ENCODE data around the gene CDH4.

The CDH4 gene

GRCh38 chr20:61790116-61790827 lies 538.2 kb downstream of the CDH4 start:
- no peaks in the 10 kb centered on the region for H3K27me3 Mint-ChIP-seq (ENCODE audit: low read depth)
- H3K27ac Mint-ChIP-seq, result no peak overlapping the region
- no peaks in the 10 kb centered on the region for H3K4me1 Mint-ChIP-seq (ENCODE audit: low read depth)
- H3K9me3 Mint-ChIP-seq, result no peaks in the 10 kb centered on the region
- H3K36me3 Mint-ChIP-seq (ENCODE audit: low read depth), result no peaks in the 10 kb centered on the region
- H3K4me3 Mint-ChIP-seq, result no peak overlapping the region

GRCh38 chr20:61791995-61792394 lies 539.9 kb downstream of the CDH4 start:
- no peaks in the 10 kb centered on the region for H3K9me3 Mint-ChIP-seq
- no peaks in the 10 kb centered on the region for H3K36me3 Mint-ChIP-seq (ENCODE audit: low read depth)
- H3K4me3 Mint-ChIP-seq, result no peak overlapping the region
- H3K27me3 Mint-ChIP-seq (ENCODE audit: low read depth), result no peaks in the 10 kb centered on the region
- no peak overlapping the region for H3K27ac Mint-ChIP-seq
- H3K4me1 Mint-ChIP-seq (ENCODE audit: low read depth), result no peaks in the 10 kb centered on the region

GRCh38 chr20:61795669-61796630 lies 543.9 kb downstream of the CDH4 start:
- Mint-ChIP-seq H3K4me1 (ENCODE audit: low read depth) (no peaks in the 10 kb centered on the region), H3K27me3 (ENCODE audit: low read depth) (no peaks in the 10 kb centered on the region), H3K36me3 (ENCODE audit: low read depth) (no peaks in the 10 kb centered on the region), H3K27ac (no peak overlapping the region), H3K4me3 (no peak overlapping the region), H3K9me3 (no peaks in the 10 kb centered on the region)

GRCh38 chr20:61796738-61797137 lies 544.7 kb downstream of the CDH4 start:
- no peaks in the 10 kb centered on the region for H3K36me3 Mint-ChIP-seq (ENCODE audit: low read depth)
- H3K9me3 Mint-ChIP-seq, result no peaks in the 10 kb centered on the region
- no peaks in the 10 kb centered on the region for H3K27me3 Mint-ChIP-seq (ENCODE audit: low read depth)
- no peak overlapping the region for H3K4me3 Mint-ChIP-seq
- H3K27ac Mint-ChIP-seq, result no peak overlapping the region
- no peaks in the 10 kb centered on the region for H3K4me1 Mint-ChIP-seq (ENCODE audit: low read depth)

DNA sequence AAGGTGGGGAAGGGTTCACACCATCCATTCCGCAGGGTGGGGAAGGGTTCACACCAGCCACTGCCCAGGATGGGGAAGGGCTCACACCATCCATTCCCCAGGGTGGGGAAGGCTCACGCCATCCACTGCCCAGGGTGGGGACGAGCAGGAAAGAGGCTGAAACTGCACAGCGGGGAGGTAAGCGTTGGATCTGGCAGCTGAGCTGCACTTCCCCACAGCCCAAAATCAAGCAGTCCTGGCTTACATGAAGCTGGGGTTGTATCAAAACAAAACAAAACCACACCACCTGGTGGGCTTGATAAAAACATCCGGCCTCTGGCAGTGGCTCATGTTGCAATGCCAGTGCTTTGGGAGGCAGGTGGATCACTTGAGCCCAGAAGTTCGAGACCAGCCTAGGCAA lies 545.1 kb downstream of the CDH4 start:
- no peaks in the 10 kb centered on the region for H3K4me1 Mint-ChIP-seq (ENCODE audit: low read depth)
- H3K36me3 Mint-ChIP-seq (ENCODE audit: low read depth), result no peaks in the 10 kb centered on the region
- no peak overlapping the region for H3K4me3 Mint-ChIP-seq
- H3K27ac Mint-ChIP-seq, result no peak overlapping the region
- no peaks in the 10 kb centered on the region for H3K27me3 Mint-ChIP-seq (ENCODE audit: low read depth)
- H3K9me3 Mint-ChIP-seq, result no peaks in the 10 kb centered on the region

DNA sequence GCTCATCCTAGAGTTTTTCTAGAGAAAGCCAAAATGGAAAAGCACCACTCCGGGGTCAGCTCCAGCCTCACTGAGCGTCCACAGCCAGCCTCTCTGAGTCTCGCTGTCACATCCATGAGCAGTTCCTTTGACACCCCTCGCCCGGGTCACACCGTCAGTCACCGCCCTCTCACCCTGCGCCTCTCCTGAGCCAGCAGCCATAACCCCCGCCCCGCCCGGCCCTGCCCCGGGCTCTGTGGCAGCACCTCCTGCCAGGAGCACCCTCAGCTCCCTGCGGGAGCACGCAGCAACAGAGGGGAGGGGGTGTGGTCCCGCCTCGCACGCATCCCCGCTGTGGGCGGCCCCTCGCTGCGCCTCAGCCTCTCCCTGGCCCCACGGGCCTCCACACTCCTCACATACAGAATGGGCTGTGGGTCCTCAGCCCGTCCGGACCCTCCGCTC lies 545.9 kb downstream of the CDH4 start:
- Mint-ChIP-seq H3K9me3 (no peaks in the 10 kb centered on the region), H3K27ac (no peak overlapping the region), H3K4me1 (ENCODE audit: low read depth) (no peaks in the 10 kb centered on the region), H3K36me3 (ENCODE audit: low read depth) (no peaks in the 10 kb centered on the region), H3K27me3 (ENCODE audit: low read depth) (no peaks in the 10 kb centered on the region), H3K4me3 (no peak overlapping the region)

- H3K27me3 Mint-ChIP-seq (ENCODE audit: low read depth), result no peaks in the 10 kb centered on the region
- H3K36me3 Mint-ChIP-seq (ENCODE audit: low read depth), result no peaks in the 10 kb centered on the region
- no peaks in the 10 kb centered on the region for H3K4me1 Mint-ChIP-seq (ENCODE audit: low read depth)
- no peak overlapping the region for H3K27ac Mint-ChIP-seq
- no peaks in the 10 kb centered on the region for H3K9me3 Mint-ChIP-seq
- H3K4me3 Mint-ChIP-seq, result no peak overlapping the region
These were observed 546.6 kb downstream of the CDH4 start for GRCh38 chr20:61798632-61799031.

DNA sequence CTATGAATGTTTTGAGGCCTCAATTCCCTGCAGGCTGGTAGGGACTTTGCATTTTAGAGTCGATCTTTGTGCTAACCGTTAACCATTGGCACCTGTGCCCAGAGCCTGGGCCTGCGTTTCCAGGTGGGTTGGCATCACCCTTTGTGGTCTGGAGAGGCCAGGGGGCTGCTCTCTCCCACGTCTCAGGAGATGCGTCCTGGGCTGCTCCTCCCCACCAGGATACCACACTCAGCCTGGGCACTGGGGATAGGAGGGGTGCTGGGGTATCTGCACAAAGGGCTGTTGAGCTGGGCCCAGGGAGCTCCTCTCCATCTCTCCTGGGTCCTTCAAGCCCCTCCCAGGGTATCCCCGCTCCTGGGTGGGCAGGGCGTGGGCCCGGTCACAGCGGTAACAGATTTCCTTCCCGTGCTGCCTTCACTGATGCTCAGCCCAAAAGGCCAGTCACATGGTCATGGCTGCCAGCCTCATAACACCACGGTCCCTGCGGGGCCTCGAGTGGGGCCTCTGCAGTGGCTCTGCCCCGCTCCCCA lies 547.4 kb downstream of the CDH4 start:
- Mint-ChIP-seq H3K27ac (no peak overlapping the region), H3K4me1 (ENCODE audit: low read depth) (peaks cover under 1% of the 10 kb centered on the region), H3K27me3 (ENCODE audit: low read depth) (no peaks in the 10 kb centered on the region), H3K9me3 (no peaks in the 10 kb centered on the region), H3K4me3 (no peak overlapping the region), H3K36me3 (ENCODE audit: low read depth) (no peaks in the 10 kb centered on the region)

DNA sequence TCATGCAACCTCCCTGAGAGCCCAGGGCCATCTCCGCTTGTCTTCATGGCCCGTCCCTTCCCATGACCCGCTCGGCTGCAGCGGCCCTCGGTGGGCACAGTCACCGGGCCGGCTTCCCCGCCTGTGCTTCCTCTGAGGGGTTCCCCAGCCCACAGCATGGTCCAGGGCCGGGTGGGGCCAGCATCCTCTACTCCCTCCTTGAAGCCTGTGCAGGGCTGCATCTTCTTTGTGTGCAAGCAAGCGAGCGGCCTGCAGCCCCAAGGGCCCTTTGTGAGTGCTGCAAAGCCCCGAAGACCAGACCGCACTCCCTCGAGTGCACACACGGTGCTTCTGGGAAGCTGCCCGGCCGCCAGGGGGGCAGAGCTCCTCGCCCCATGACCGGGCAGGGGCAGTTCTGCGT lies 547.9 kb downstream of the CDH4 start:
- Mint-ChIP-seq H3K27me3 (ENCODE audit: low read depth) (no peaks in the 10 kb centered on the region), H3K4me1 (ENCODE audit: low read depth) (peaks cover 2% of the 10 kb centered on the region), H3K27ac (no peak overlapping the region), H3K9me3 (no peaks in the 10 kb centered on the region), H3K4me3 (no peak overlapping the region), H3K36me3 (ENCODE audit: low read depth) (no peaks in the 10 kb centered on the region)

- Mint-ChIP-seq H3K4me1 (ENCODE audit: low read depth) (peaks cover 2% of the 10 kb centered on the region), H3K4me3 (no peak overlapping the region), H3K27ac (no peak overlapping the region), H3K27me3 (ENCODE audit: low read depth) (no peaks in the 10 kb centered on the region), H3K36me3 (ENCODE audit: low read depth) (no peaks in the 10 kb centered on the region), H3K9me3 (no peaks in the 10 kb centered on the region)
These were observed 548.5 kb downstream of the CDH4 start for GRCh38 chr20:61800359-61801064.

- Mint-ChIP-seq H3K4me3 (no peak overlapping the region), H3K27me3 (ENCODE audit: low read depth) (no peaks in the 10 kb centered on the region), H3K36me3 (ENCODE audit: low read depth) (no peaks in the 10 kb centered on the region), H3K27ac (no peak overlapping the region), H3K4me1 (ENCODE audit: low read depth) (peaks cover 2% of the 10 kb centered on the region), H3K9me3 (no peaks in the 10 kb centered on the region)
These were observed 549.0 kb downstream of the CDH4 start for GRCh38 chr20:61801065-61801360.

DNA sequence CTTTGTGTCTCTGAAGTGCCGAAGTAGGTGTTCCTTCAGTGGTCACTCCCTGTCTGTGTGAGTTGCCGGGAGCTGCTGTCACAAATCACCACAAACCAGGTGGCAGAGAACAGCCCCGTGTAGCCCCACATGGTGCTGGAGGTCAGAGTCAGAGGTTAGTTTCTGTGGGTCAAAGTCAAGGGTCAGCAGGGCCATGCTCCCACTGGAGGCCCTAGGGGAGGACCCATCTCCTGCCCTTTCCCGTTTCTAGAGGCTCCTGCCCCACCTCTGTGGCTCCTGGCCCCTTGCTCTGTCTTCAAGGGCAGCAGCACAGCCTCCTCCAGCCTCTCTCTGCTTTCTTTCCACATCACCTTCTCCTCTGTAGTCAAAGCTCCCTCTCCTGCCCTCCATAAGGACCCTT lies 549.4 kb downstream of the CDH4 start:
- no peak overlapping the region for H3K4me3 Mint-ChIP-seq
- H3K27ac Mint-ChIP-seq, result no peak overlapping the region
- no peaks in the 10 kb centered on the region for H3K36me3 Mint-ChIP-seq (ENCODE audit: low read depth)
- H3K9me3 Mint-ChIP-seq, result no peaks in the 10 kb centered on the region
- peaks cover 2% of the 10 kb centered on the region for H3K4me1 Mint-ChIP-seq (ENCODE audit: low read depth)
- H3K27me3 Mint-ChIP-seq (ENCODE audit: low read depth), result no peaks in the 10 kb centered on the region

DNA sequence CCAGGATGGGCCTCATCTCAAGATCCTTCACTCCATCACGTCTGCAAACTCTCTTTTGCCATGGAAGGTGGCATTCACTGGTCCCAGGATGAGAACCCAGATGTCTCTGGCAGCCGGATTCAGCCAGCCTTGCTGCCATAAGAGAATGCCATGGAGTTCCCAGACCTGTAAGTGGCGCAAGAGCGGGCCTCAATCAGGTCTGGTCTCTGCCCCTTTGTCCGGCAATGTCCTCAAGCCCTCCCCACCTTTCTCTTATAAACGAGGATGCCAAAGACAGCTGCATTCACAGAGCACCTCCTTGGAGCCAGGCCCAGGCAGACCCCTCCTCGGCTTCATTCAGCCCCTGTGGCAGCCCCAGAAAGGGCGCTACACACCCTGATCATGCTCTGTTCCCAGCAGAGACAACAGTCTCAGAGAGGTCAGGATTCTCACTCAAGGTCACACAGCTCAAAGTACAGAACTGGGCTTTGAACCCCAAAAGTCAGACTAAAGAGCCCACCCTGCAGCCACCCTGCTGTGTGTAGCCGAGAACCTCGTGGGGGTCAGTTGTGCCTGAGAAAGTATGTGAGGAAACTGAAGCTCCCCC lies 549.9 kb downstream of the CDH4 start:
- Mint-ChIP-seq H3K27me3 (ENCODE audit: low read depth) (no peaks in the 10 kb centered on the region), H3K9me3 (no peaks in the 10 kb centered on the region), H3K36me3 (ENCODE audit: low read depth) (no peaks in the 10 kb centered on the region), H3K27ac (no peak overlapping the region), H3K4me1 (ENCODE audit: low read depth) (peaks cover 2% of the 10 kb centered on the region), H3K4me3 (no peak overlapping the region)

- H3K9me3 Mint-ChIP-seq, result no peaks in the 10 kb centered on the region
- no peak overlapping the region for H3K4me3 Mint-ChIP-seq
- no peaks in the 10 kb centered on the region for H3K27me3 Mint-ChIP-seq (ENCODE audit: low read depth)
- H3K4me1 Mint-ChIP-seq (ENCODE audit: low read depth), result peaks cover 2% of the 10 kb centered on the region
- no peaks in the 10 kb centered on the region for H3K36me3 Mint-ChIP-seq (ENCODE audit: low read depth)
- no peak overlapping the region for H3K27ac Mint-ChIP-seq
These were observed 550.8 kb downstream of the CDH4 start for GRCh38 chr20:61802721-61803311.
